Hepatocyte (in vitro differentiated cells): Measurements from ENCODE around the gene OR14A16. TPM values are rescaled to one million over a fixed set of nuclear protein-coding genes. Genes with fewer than 3 reads are reported as not detected.

ENCODE experiments used
- DNase-seq: peaks from one replicate; pipeline ENCODE4 v3.0.0-alpha.2; 2016; ENCODE audit warnings: low spot score
- H2AFZ ChIP-seq: fragments of 200-600 bp; sonication (generic); 2 replicates; pipeline ENCODE4 v1.6.0; 2016; ENCODE audit warnings: antibody characterized with exemption, mild to moderate bottlenecking
- H3K27ac ChIP-seq: fragments of 200-600 bp; sonication (generic); 2 replicates; pipeline ENCODE4 v1.5.1; 2016; ENCODE audit warnings: mild to moderate bottlenecking
- H3K27me3 ChIP-seq: fragments of 200-600 bp; sonication (generic); 2 replicates; pipeline ENCODE4 v1.6.1; 2016
- H3K36me3 ChIP-seq: fragments of 200-600 bp; sonication (generic); replicated peaks from 2 replicates; pipeline ENCODE4 v1.5.1; 2016; ENCODE audit warnings: low read depth; ENCODE audit not compliant: insufficient read depth
- H3K4me1 ChIP-seq: fragments of 200-600 bp; sonication (generic); 2 replicates; pipeline ENCODE4 v1.5.1; 2016; ENCODE audit warnings: mild to moderate bottlenecking, moderate library complexity; ENCODE audit not compliant: insufficient read depth
- H3K4me2 ChIP-seq: fragments of 200-600 bp; sonication (generic); 2 replicates; pipeline ENCODE4 v1.6.0; 2016
- H3K4me3 ChIP-seq: fragments of 200-600 bp; sonication (generic); 2 replicates; pipeline ENCODE4 v1.5.1; 2016; ENCODE audit warnings: mild to moderate bottlenecking
- H3K79me2 ChIP-seq: fragments of 200-600 bp; sonication (generic); 2 replicates; pipeline ENCODE4 v1.6.0; 2017; ENCODE audit warnings: mild to moderate bottlenecking
- H3K9me2 ChIP-seq: fragments of 200-600 bp; sonication (generic); replicated peaks from 2 replicates; pipeline ENCODE4 v1.6.0; 2017; ENCODE audit warnings: mild to moderate bottlenecking; ENCODE audit not compliant: insufficient read depth
- H3K9me3 ChIP-seq: fragments of 200-600 bp; sonication (generic); 2 replicates; pipeline ENCODE4 v1.5.1; 2016; ENCODE audit warnings: low read depth, mild to moderate bottlenecking
- H4K20me1 ChIP-seq: fragments of 200-600 bp; sonication (generic); 2 replicates; pipeline ENCODE4 v1.6.0; 2016; ENCODE audit warnings: mild to moderate bottlenecking; ENCODE audit not compliant: insufficient read depth, poor library complexity, severe bottlenecking
- CTCF ChIP-seq: fragments of 200-600 bp; sonication (generic); IDR thresholded peaks from 2 replicates; pipeline ENCODE4 v1.5.1; 2016; ENCODE audit warnings: antibody characterized with exemption, mild to moderate bottlenecking; ENCODE audit not compliant: poor library complexity
- EZH2 ChIP-seq: fragments of 200-600 bp; sonication (generic); IDR thresholded peaks from 2 replicates; pipeline ENCODE4 v1.6.1; 2016; ENCODE audit warnings: antibody characterized with exemption, mild to moderate bottlenecking, borderline replicate concordance
- EZH2phosphoT487 ChIP-seq: fragments of 200-600 bp; sonication (generic); IDR thresholded peaks from one replicate; pipeline ENCODE4 v1.6.1; 2018; ENCODE audit warnings: antibody characterized with exemption, mild to moderate bottlenecking, low read depth, moderate library complexity; ENCODE audit not compliant: unreplicated experiment, severe bottlenecking
- WGBS: methylation state at CpG from one replicate; pipeline ENCODE4 v1.1.6; 2016; ENCODE audit warnings: low lambda C conversion rate; ENCODE audit errors: missing lambda C conversion rate; 5-methylcytosine and 5-hydroxymethylcytosine counted together
- polyA plus RNA-seq: library from polyadenylated mRNA; unstranded; fragments of >200 nt; fragmentation: Nextera tagmentation; extraction: Ambion mirVana; gene quantifications from 2 replicates; pipeline ENCODE4 v1.2.1, GENCODE V29; 2016
- total RNA-seq: library from RNA; depleted of rRNA; stranded (reverse); fragments of >200 nt; gene quantifications from 2 replicates; pipeline ENCODE4 v1.2.3, GENCODE V29; 2014

The OR14A16 gene
- total and polyA plus RNA-seq, 2 experiments from 2014 or later = not detected

GRCh38 chr1:247848346-247848745 lies 24.4 kb upstream of the OR14A16 start:
- H3K4me2 ChIP-seq = no peak overlapping the region
- H3K27me3 ChIP-seq = no peaks in the 10 kb centered on the region
- no peaks in the 10 kb centered on the region for H3K4me1 ChIP-seq
- no peak overlapping the region for H3K27ac ChIP-seq
- H3K4me3 ChIP-seq = no peak overlapping the region
- H3K9me3 ChIP-seq = no peaks in the 10 kb centered on the region
- no peaks in the 10 kb centered on the region for H3K9me2 ChIP-seq
- H4K20me1 ChIP-seq = no peaks in the 10 kb centered on the region
- 78% methylated on average over 7 of the region's 7 CpGs for WGBS
- TF ChIP-seq EZH2phosphoT487 (no peak), EZH2 (no peak), CTCF (no peak)
- H2AFZ ChIP-seq = no peak overlapping the region
- H3K36me3 ChIP-seq = no peaks in the 10 kb centered on the region
- DNase-seq = no peak
- no peaks in the 10 kb centered on the region for H3K79me2 ChIP-seq

GRCh38 chr1:247845693-247846017 lies 21.7 kb upstream of the OR14A16 start:
- Histone ChIP-seq H3K4me2 (no peak overlapping the region), H3K27ac (no peak overlapping the region), H3K79me2 (no peaks in the 10 kb centered on the region), H3K9me3 (no peaks in the 10 kb centered on the region), H3K4me1 (no peaks in the 10 kb centered on the region), H3K27me3 (no peaks in the 10 kb centered on the region), H3K9me2 (no peaks in the 10 kb centered on the region), H3K4me3 (no peak overlapping the region), H4K20me1 (no peaks in the 10 kb centered on the region), H2AFZ (no peak overlapping the region), H3K36me3 (no peaks in the 10 kb centered on the region)
- TF ChIP-seq EZH2 (no peak), CTCF (no peak), EZH2phosphoT487 (no peak)
- no peak for DNase-seq
- 62% methylated on average over 5 of the region's 5 CpGs for WGBS

GRCh38 chr1:247845011-247845692 lies 21.2 kb upstream of the OR14A16 start:
- no peak overlapping the region for H3K4me2 ChIP-seq
- H2AFZ ChIP-seq = no peak overlapping the region
- H3K27me3 ChIP-seq = no peaks in the 10 kb centered on the region
- no peaks in the 10 kb centered on the region for H3K4me1 ChIP-seq
- H3K79me2 ChIP-seq = no peaks in the 10 kb centered on the region
- no peak overlapping the region for H3K4me3 ChIP-seq
- no peak overlapping the region for H3K27ac ChIP-seq
- no peaks in the 10 kb centered on the region for H3K9me2 ChIP-seq
- TF ChIP-seq CTCF = no peak
- TF ChIP-seq EZH2phosphoT487 = no peak
- TF ChIP-seq EZH2 = no peak
- DNase-seq = no peak
- no peaks in the 10 kb centered on the region for H3K9me3 ChIP-seq
- H3K36me3 ChIP-seq = no peaks in the 10 kb centered on the region
- no peaks in the 10 kb centered on the region for H4K20me1 ChIP-seq
- 72% methylated on average over 12 of the region's 12 CpGs for WGBS

DNA sequence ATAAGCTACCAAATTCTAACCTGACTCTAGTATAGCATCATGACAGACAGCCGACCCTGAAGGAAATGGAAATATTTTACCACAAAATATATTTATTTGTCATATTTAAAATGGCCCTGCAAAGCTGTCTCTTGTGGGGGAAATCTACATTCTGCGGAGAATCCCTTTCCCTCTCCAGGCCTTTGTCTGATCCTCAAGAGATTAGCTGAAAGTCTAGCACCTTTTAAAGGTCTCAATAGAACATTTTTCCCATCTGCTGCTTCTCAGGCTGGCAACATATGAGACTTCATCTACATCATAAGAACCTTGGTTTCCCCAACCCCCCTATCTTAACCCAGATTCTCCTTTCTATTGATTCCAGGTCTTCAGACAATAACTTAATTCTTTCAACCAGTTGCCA lies 19.5 kb upstream of the OR14A16 start:
- DNase-seq = no peak
- Histone ChIP-seq H3K9me3 (no peaks in the 10 kb centered on the region), H3K4me2 (no peak overlapping the region), H3K27me3 (no peaks in the 10 kb centered on the region), H2AFZ (no peak overlapping the region), H3K27ac (no peak overlapping the region), H3K4me3 (no peak overlapping the region), H3K9me2 (no peaks in the 10 kb centered on the region), H4K20me1 (no peaks in the 10 kb centered on the region), H3K4me1 (no peaks in the 10 kb centered on the region), H3K79me2 (no peaks in the 10 kb centered on the region), H3K36me3 (no peaks in the 10 kb centered on the region)
- WGBS = 44% methylated on average over 2 of the region's 2 CpGs
- TF ChIP-seq CTCF = no peak
- no peak for TF ChIP-seq EZH2
- no peak for TF ChIP-seq EZH2phosphoT487
